VCaP (cell line): ENCODE results near the gene GLB1L.

Source experiments
- H3K27ac ChIP-seq: fragments of 450-650 bp; 2 replicates; pipeline ENCODE4 v1.5.1; 2017
- CTCF ChIP-seq: fragments of 450-650 bp; conservative IDR thresholded peaks from 2 replicates; pipeline ENCODE4 v1.5.1; 2017; ENCODE audit warnings: mild to moderate bottlenecking, moderate library complexity

GLB1L gene

DNA sequence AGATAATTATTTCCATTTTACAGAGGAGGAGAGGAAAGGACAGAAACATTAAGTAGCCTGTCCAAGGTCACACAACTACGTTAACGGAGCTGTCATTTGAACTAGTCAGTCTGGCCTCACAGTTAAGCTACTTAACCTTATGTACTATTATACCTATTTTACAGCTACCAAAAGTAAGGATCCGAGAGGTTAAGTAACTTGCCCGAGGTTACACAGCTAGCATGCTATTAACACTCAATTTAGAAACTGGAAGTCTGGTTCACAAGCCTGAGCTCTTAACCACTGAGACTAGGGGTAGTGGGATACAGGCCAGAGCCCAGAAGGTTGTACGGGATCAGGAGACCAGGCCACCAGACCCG is 476 bp downstream of the GLB1L start:
- TF ChIP-seq CTCF = no peak
- peak overlapping the region; percentile 99 for H3K27ac ChIP-seq

- TF ChIP-seq CTCF = no peak
- no peak overlapping the region for H3K27ac ChIP-seq
Measured at GRCh38 chr2:219243291-219243761, 1.9 kb downstream of the GLB1L start.

GRCh38 chr2:219234331-219234730 is 10.9 kb downstream of the GLB1L start:
- TF ChIP-seq CTCF = no peak

GRCh38 chr2:219230059-219230540 is 15.1 kb downstream of the GLB1L start:
- H3K27ac ChIP-seq = peak overlapping the region; percentile 95
- TF ChIP-seq CTCF = no peak

More at GRCh38 chr2:219234331-219234730, 10.9 kb downstream of the GLB1L start:
- H3K27ac ChIP-seq = no peak overlapping the region

GRCh38 chr2:219229305-219230058 is 15.8 kb downstream of the GLB1L start, which contains the start of the genes ANKZF1 and ATG9A:
TSS of gene ANKZF1 (plus strand) at chr2:219229806. CDS start at chr2:219230258, 452 bp downstream.
TSS of gene ATG9A (minus strand) at chr2:219229636. CDS start at chr2:219228024, 1,612 bp downstream.
- peak within 1 kb of the TSS; percentile 95 for H3K27ac ChIP-seq
- TF ChIP-seq CTCF = no peak

GRCh38 chr2:219228911-219229304 is 16.3 kb downstream of the GLB1L start:
- peak overlapping the region; percentile 95 for H3K27ac ChIP-seq
- TF ChIP-seq CTCF = no peak

DNA sequence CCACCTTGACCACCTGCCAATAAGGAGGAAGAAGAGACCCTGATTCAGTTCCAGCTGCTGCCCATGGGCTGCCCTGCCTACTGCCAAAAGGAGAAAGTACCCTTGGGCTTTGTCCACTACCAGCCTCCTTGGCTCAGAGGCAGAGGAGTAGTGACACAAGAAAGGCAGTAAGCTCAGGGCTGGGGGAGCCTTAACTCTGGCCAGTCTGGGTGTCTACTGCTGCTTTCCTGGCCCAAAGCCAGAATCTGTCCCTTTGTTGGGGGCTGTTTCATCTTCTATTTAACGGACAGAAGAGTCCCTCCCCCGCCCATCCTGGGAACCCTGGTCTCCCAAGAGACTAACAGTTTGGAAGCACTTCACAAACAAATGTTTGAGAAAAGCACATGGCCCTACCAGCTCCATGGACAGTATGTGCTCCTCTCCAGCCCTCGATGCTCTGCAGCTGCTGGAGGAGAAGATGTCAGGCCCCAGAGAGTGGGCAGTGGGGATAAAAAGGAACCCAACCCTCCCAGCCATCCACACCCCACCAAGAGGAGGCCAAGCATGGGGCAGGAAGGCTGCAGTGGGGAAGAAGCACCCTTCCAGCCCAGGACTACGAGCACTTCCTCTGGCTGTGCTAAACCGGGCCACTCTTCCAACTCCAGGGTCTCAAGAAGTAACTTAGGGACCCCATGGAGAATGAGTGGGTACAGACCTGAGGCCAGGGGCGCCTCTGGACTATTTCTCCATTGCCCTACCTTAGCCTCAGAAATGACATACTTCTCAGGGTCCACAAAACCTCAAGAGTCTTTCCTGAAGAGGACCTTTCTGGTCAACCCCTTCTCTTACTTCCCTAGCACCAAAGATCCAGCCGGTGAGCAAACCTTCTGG is 17.0 kb downstream of the GLB1L start:
- H3K27ac ChIP-seq = peak overlapping the region; percentile 95
- TF ChIP-seq CTCF = no peak
